GM19238 (cell line): ENCODE measurements around the gene PLEKHF1.

Source experiments
- DNase-seq: peaks from one replicate; pipeline ENCODE4 v3.0.0; 2011; ENCODE audit warnings: low spot score; ENCODE audit not compliant: insufficient read length

Gene PLEKHF1

DNA sequence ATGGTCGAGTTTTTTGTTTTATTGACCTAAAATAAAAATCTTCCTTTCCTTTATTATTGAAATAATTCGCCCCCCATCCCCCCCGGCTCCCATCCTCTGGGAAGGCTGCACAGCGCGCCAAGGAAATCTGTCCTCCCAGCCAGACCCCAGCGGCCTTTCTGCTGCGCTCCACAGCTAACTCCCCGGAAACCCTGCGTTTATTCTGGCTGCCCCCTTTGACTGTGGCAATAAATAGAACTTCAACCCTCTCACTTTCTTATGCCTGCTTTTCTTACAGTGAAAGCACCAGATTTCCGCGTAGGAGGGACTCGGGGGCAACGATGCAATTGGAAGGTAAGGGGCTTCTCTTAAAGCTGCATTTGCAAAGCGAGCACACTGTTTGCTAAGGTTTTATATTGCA lies 59.5 kb downstream of the PLEKHF1 start:
- no peak for DNase-seq
